Subcutaneous adipose tissue (tissue), 4 donors: Measurements from ENCODE around the gene PSMG4. TPM values are rescaled to one million over a fixed set of nuclear protein-coding genes. Genes with fewer than 3 reads are reported as not detected.

ENCODE experiments used
- CTCF ChIP-seq: fragments of 450-650 bp; IDR thresholded peaks from one replicate; pipeline ENCODE4 v1.5.1; 2016; ENCODE audit warnings: low read depth, mild to moderate bottlenecking, control low read depth, antibody characterized with exemption, moderate library complexity
- total RNA-seq, 4 donors: library from RNA; depleted of rRNA; stranded (reverse); fragments of >200 nt; gene quantifications; one replicate each; pipeline ENCODE4 v1.1.0, GENCODE V29; 2016

The PSMG4 gene
- total RNA-seq, 4 donors from 2014 or later, result 13.9 to 30.0 (median 19.5) TPM

GRCh38 chr6:3307436-3307835, 48.7 kb downstream of the PSMG4 start:
- TF ChIP-seq CTCF, result no peak

- TF ChIP-seq CTCF, result no peak
These were observed 49.4 kb downstream of the PSMG4 start for GRCh38 chr6:3308106-3308505.

- no peak for TF ChIP-seq CTCF
These were observed 50.8 kb downstream of the PSMG4 start for GRCh38 chr6:3309391-3310050.

GRCh38 chr6:3310051-3310448, 51.3 kb downstream of the PSMG4 start:
- no peak for TF ChIP-seq CTCF

- no peak for TF ChIP-seq CTCF
These were observed 52.0 kb downstream of the PSMG4 start for GRCh38 chr6:3310703-3311102.

- no peak for TF ChIP-seq CTCF
These were observed 53.1 kb downstream of the PSMG4 start for GRCh38 chr6:3311826-3312225.

GRCh38 chr6:3312604-3313231, 54.0 kb downstream of the PSMG4 start:
- TF ChIP-seq CTCF, result no peak
